SK-N-SH (cell line): ENCODE results near the gene DPP4. TPM values are rescaled to one million over a fixed set of nuclear protein-coding genes. Genes with fewer than 3 reads are reported as not detected.

Source experiments
- CTCF ChIA-PET: fragments of 300-600, 350-600 bp; formaldehyde crosslinking; extraction: SDS; loops from one replicate; lab custom pipeline; 2021; lab: Yijun Ruan, JAX
- POLR2A ChIA-PET: fragments of 350-600 bp; sonication (Branson Sonifier 250); formaldehyde crosslinking; extraction: SDS; loops from one replicate; lab custom pipeline; 2020; ENCODE audit warnings: antibody characterized with exemption, inconsistent platforms; lab: Yijun Ruan, JAX
- DNase-seq: peaks from one replicate; pipeline ENCODE4 v3.0.0; 2012
- H2AFZ ChIP-seq: fragments of 200-600 bp; sonication (generic); 2 replicates; pipeline ENCODE4 v1.8.1; 2016; ENCODE audit warnings: antibody characterized with exemption, mild to moderate bottlenecking, low read depth
- H3F3A ChIP-seq: fragments of 200-600 bp; sonication (generic); replicated peaks from 2 replicates; pipeline ENCODE3; 2016; ENCODE audit warnings: antibody characterized with exemption, mild to moderate bottlenecking; ENCODE audit not compliant: insufficient read depth
- H3K27ac ChIP-seq, 2 experiments: fragments of 200-500 bp in 1 of 2; fragments of 200-600 bp in 1 of 2; sonication (Bioruptor generic) in 1 of 2; sonication (generic), shearing (Covaris generic) in 1 of 2; 2 replicates each; pipeline versions ENCODE4 v1.5.1 to v1.6.1; 2014 to 2016; ENCODE audit warnings: low read depth in 2 of 2, inconsistent platforms in 1 of 2, low read length in 1 of 2, mild to moderate bottlenecking in 1 of 2, mixed read lengths in 1 of 2
- H3K27me3 ChIP-seq: fragments of 200-600 bp; sonication (generic), shearing (Covaris generic); 2 replicates; pipeline ENCODE4 v1.6.1; 2016; ENCODE audit warnings: mixed run types; ENCODE audit not compliant: insufficient read depth
- H3K36me3 ChIP-seq, 2 experiments: fragments of 200-500 bp in 1 of 2; fragments of 200-600 bp in 1 of 2; sonication (Bioruptor generic) in 1 of 2; sonication (generic) in 1 of 2; replicated peaks in 1 of 2; 2 replicates each; pipeline versions ENCODE3 to v1.5.1; 2014 to 2016; ENCODE audit warnings: low read length in 1 of 2, mild to moderate bottlenecking in 1 of 2; ENCODE audit not compliant: insufficient read depth in 2 of 2, control insufficient read depth in 1 of 2
- H3K4me1 ChIP-seq, 2 experiments: fragments of 200-500 bp in 1 of 2; fragments of 200-600 bp in 1 of 2; sonication (Bioruptor generic) in 1 of 2; sonication (generic), shearing (Covaris generic) in 1 of 2; 2 replicates each; pipeline versions ENCODE4 v1.5.1 to v1.6.1; 2014 to 2016; ENCODE audit warnings: low read depth in 1 of 2, low read length in 1 of 2, mixed run types in 1 of 2; ENCODE audit not compliant: insufficient read depth in 2 of 2, control insufficient read depth in 1 of 2
- H3K4me2 ChIP-seq: fragments of 200-600 bp; sonication (generic), shearing (Covaris generic); 2 replicates; pipeline ENCODE4 v1.6.1; 2017; ENCODE audit warnings: mixed run types
- H3K4me3 ChIP-seq, 2 experiments: fragments of 200-500 bp in 1 of 2; fragments of 200-600 bp in 1 of 2; sonication (Bioruptor generic) in 1 of 2; sonication (generic), shearing (Covaris generic) in 1 of 2; 2 replicates each; pipeline versions ENCODE4 v1.5.1 to v1.8.1; 2014 to 2016; ENCODE audit warnings: low read depth in 2 of 2, inconsistent platforms in 1 of 2, low read length in 1 of 2, mild to moderate bottlenecking in 1 of 2, mixed read lengths in 1 of 2, moderate library complexity in 1 of 2
- H3K79me2 ChIP-seq: fragments of 200-600 bp; sonication (generic); 2 replicates; pipeline ENCODE4 v1.8.1; 2017; ENCODE audit warnings: mild to moderate bottlenecking; ENCODE audit not compliant: insufficient read depth
- H3K9ac ChIP-seq: fragments of 200-600 bp; sonication (generic); 2 replicates; pipeline ENCODE4 v1.6.1; 2017; ENCODE audit warnings: mixed run types
- H3K9me2 ChIP-seq: fragments of 200-600 bp; sonication (generic); 2 replicates; pipeline ENCODE4 v1.6.1; 2017; ENCODE audit warnings: mixed run types
- H3K9me3 ChIP-seq: fragments of 200-600 bp; sonication (generic); 2 replicates; pipeline ENCODE4 v1.6.1; 2017; ENCODE audit warnings: mixed run types, mild to moderate bottlenecking, moderate library complexity
- H4K20me1 ChIP-seq: fragments of 200-600 bp; sonication (generic); 2 replicates; pipeline ENCODE4 v1.6.1; 2017; ENCODE audit warnings: mild to moderate bottlenecking, mixed run types; ENCODE audit not compliant: insufficient read depth
- ELF1 ChIP-seq: IDR thresholded peaks from 2 replicates; pipeline ENCODE4 v1.4.0; 2012
- FOXJ3 ChIP-seq: sonication (generic); formaldehyde crosslinking; IDR thresholded peaks from 2 replicates; pipeline ENCODE4 v1.5.1; 2020; ENCODE audit warnings: mild to moderate bottlenecking, missing genetic modification reagents
- FOXM1 ChIP-seq: IDR thresholded peaks from 2 replicates; pipeline ENCODE4 v1.4.0; 2012; ENCODE audit warnings: low read depth, mild to moderate bottlenecking
- GATA2 ChIP-seq: sonication (generic); formaldehyde crosslinking; IDR thresholded peaks from 2 replicates; pipeline ENCODE4 v1.5.0; 2020; ENCODE audit warnings: mild to moderate bottlenecking, missing genetic modification reagents
- MXI1 ChIP-seq: IDR thresholded peaks from 2 replicates; pipeline ENCODE4 v1.6.1; 2012; ENCODE audit warnings: mild to moderate bottlenecking, low read depth, low read length, improper control_type of control experiment
- NFIC ChIP-seq: IDR thresholded peaks from 2 replicates; pipeline ENCODE4 v1.4.0; 2012; ENCODE audit warnings: borderline replicate concordance
- POLR2AphosphoS5 ChIP-seq: IDR thresholded peaks from 2 replicates; pipeline ENCODE4 v1.6.1; 2012; ENCODE audit warnings: low read depth, low read length
- RAD21 ChIP-seq: IDR thresholded peaks from 2 replicates; pipeline ENCODE4 v1.6.1; 2012; ENCODE audit warnings: mild to moderate bottlenecking, low read length
- RCOR1 ChIP-seq: fragments of 150-350 bp; IDR thresholded peaks from 2 replicates; pipeline ENCODE4 v1.6.1; 2017; ENCODE audit warnings: antibody characterized with exemption, low read length
- RFX5 ChIP-seq: IDR thresholded peaks from 2 replicates; pipeline ENCODE4 v1.6.1; 2012; ENCODE audit warnings: mild to moderate bottlenecking, improper control_type of control experiment, low read length
- SMC3 ChIP-seq: IDR thresholded peaks from 2 replicates; pipeline ENCODE4 v1.6.1; 2012; ENCODE audit warnings: low read depth, low read length, improper control_type of control experiment
- TAF1 ChIP-seq: IDR thresholded peaks from 2 replicates; pipeline ENCODE4 v1.6.1; 2012; ENCODE audit warnings: low read depth, mild to moderate bottlenecking, low read length, moderate library complexity, borderline replicate concordance
- TEAD4 ChIP-seq: IDR thresholded peaks from 2 replicates; pipeline ENCODE4 v1.4.0; 2012; ENCODE audit warnings: mild to moderate bottlenecking, borderline replicate concordance; ENCODE audit not compliant: insufficient read depth
- WGBS: methylation state at CpG from one replicate; pipeline ENCODE4 v1.1.6; 2017; ENCODE audit warnings: low lambda C conversion rate; 5-methylcytosine and 5-hydroxymethylcytosine counted together
- polyA plus RNA-seq, 3 experiments: library from polyadenylated mRNA; depleted of rRNA; stranded (reverse); fragments of >200 nt; gene quantifications; 2 replicates each; pipeline ENCODE4 v1.2.3, GENCODE V29; 2012
- TF ChIP-seq, protein P1 (sequence below): IDR thresholded peaks from 2 replicates; pipeline ENCODE4; 2012
- TF ChIP-seq, protein P2 (sequence below): fragments of 150-350 bp; IDR thresholded peaks from 2 replicates; pipeline ENCODE4 v1.6.1; 2016; ENCODE audit warnings: mild to moderate bottlenecking, low read depth, low read length

Gene DPP4
- polyA plus RNA-seq, 1 of the 3 experiments (the other 2 are of a cell fraction) = 5.0 TPM

DNA sequence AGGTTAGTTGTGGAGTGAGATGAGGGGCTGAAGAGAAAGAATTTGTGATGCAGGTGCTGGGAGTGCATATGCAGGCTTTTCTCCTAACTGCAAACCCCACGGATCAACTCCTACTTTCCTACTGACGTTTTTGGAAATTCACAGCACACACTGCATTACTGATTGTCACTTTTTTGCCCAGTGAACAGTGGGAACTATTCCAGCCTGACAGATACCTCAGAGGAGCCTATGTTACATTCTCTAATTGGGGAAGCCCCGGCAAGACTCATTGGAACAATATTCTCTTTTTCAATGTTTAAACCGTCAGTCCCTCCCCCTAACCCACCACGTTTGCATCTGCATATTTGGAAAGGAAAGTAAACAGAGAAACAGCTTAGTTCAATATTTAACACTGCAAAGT, 126.2 kb downstream of the DPP4 start:
- no peak overlapping the region for H3K4me3 ChIP-seq
- ChIA-PET POLR2A (no interaction called here), CTCF (interaction anchor here (2.2 to 5.1 kb wide), 2 partner anchors 30 to 361 kb away, joined by 5 to 60 read pairs; no protein-coding TSS in a partner anchor)
- no peaks in the 10 kb centered on the region for H3K36me3 ChIP-seq
- WGBS = 1% methylated on average over 5 of the region's 5 CpGs
- no peak overlapping the region for H3K4me2 ChIP-seq
- H3K4me1 ChIP-seq = no peaks in the 10 kb centered on the region
- TF ChIP-seq POLR2AphosphoS5 = no peak
- no peak for TF ChIP-seq SMC3
- TF ChIP-seq RAD21 = no peak
- no peak for TF ChIP-seq NFIC
- no peak for TF ChIP-seq TEAD4
- TF ChIP-seq, protein P1, sequence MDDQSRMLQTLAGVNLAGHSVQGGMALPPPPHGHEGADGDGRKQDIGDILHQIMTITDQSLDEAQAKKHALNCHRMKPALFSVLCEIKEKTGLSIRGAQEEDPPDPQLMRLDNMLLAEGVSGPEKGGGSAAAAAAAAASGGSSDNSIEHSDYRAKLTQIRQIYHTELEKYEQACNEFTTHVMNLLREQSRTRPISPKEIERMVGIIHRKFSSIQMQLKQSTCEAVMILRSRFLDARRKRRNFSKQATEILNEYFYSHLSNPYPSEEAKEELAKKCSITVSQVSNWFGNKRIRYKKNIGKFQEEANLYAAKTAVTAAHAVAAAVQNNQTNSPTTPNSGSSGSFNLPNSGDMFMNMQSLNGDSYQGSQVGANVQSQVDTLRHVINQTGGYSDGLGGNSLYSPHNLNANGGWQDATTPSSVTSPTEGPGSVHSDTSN = no peak
- no peak for TF ChIP-seq ELF1
- no peak for TF ChIP-seq FOXJ3 (CRISPR knock-in tag)
- no peak for DNase-seq
- peaks cover 11% of the 10 kb centered on the region; the same call in 1 of the 2 replicates for H3K27me3 ChIP-seq
- H3F3A ChIP-seq = no peaks in the 10 kb centered on the region
- H2AFZ ChIP-seq = no peak overlapping the region
- H3K9ac ChIP-seq = no peak overlapping the region
- no peak overlapping the region for H3K27ac ChIP-seq
- H3K79me2 ChIP-seq = no peaks in the 10 kb centered on the region
- no peaks in the 10 kb centered on the region for H4K20me1 ChIP-seq
- H3K9me3 ChIP-seq = no peaks in the 10 kb centered on the region
- H3K9me2 ChIP-seq = no peaks in the 10 kb centered on the region

DNA sequence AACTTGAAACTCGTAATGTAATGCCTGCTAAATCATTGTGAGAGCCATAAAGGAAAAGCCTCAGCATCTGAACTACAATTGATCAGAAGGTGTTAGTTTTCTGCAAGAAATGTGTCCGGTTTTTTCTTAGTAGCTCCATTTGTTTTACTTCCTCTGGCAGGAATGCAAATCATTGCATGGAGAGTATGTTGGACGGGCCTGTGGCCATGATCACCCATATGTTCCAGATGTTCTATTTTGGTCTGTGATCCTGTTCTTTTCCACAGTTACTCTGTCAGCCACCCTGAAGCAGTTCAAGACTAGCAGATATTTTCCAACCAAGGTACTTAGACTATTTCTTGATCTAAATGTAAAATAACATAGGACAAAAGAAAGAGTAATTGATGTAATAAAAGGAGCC, 126.6 kb downstream of the DPP4 start:
- no peak overlapping the region for H3K4me2 ChIP-seq
- no peaks in the 10 kb centered on the region for H3K79me2 ChIP-seq
- POLR2A ChIA-PET = no interaction called here
- no peak overlapping the region for H3K27ac ChIP-seq
- 0 out of 2 replicates have a peak, but pooled peaks cover 11% of the 10 kb centered on the region for H3K27me3 ChIP-seq
- CTCF ChIA-PET = interaction anchor here (0.6 to 5.1 kb wide), 9 partner anchors 14 to 377 kb away, joined by 3 to 60 read pairs (median 5); no protein-coding TSS in a partner anchor
- H4K20me1 ChIP-seq = no peaks in the 10 kb centered on the region
- H3K4me1 ChIP-seq = no peaks in the 10 kb centered on the region
- no peak overlapping the region for H3K9ac ChIP-seq
- 17% methylated on average over 3 of the region's 3 CpGs for WGBS
- DNase-seq = no peak
- H2AFZ ChIP-seq = no peak overlapping the region
- no peaks in the 10 kb centered on the region for H3K9me3 ChIP-seq
- no peak overlapping the region for H3K4me3 ChIP-seq
- no peaks in the 10 kb centered on the region for H3F3A ChIP-seq
- TF ChIP-seq ELF1 (no peak), TAF1 (no peak), RCOR1 (no peak), GATA2 (CRISPR knock-in tag) (no peak), SMC3 (no peak), MXI1 (no peak), FOXM1 (no peak), RFX5 (no peak)
- TF ChIP-seq, protein P2, sequence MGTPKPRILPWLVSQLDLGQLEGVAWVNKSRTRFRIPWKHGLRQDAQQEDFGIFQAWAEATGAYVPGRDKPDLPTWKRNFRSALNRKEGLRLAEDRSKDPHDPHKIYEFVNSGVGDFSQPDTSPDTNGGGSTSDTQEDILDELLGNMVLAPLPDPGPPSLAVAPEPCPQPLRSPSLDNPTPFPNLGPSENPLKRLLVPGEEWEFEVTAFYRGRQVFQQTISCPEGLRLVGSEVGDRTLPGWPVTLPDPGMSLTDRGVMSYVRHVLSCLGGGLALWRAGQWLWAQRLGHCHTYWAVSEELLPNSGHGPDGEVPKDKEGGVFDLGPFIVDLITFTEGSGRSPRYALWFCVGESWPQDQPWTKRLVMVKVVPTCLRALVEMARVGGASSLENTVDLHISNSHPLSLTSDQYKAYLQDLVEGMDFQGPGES = no peak
- no peaks in the 10 kb centered on the region for H3K9me2 ChIP-seq
- H3K36me3 ChIP-seq = no peaks in the 10 kb centered on the region
